Astrocyte (in vitro differentiated cells and primary cell): Measurements from ENCODE around the gene MOB3A.

ENCODE experiments used
- CTCF ChIP-seq: IDR thresholded peaks from 2 replicates; pipeline ENCODE4 v1.5.1; 2011; ENCODE audit warnings: low read depth, mild to moderate bottlenecking, inconsistent platforms, low read length, moderate library complexity; ENCODE audit not compliant: insufficient read depth
- EZH2 ChIP-seq: IDR thresholded peaks from 2 replicates; pipeline ENCODE4 v1.6.1; 2012; ENCODE audit warnings: mild to moderate bottlenecking, low read length, inconsistent platforms; ENCODE audit not compliant: insufficient read depth

GRCh38 chr19:2087621-2088100 is 8.5 kb downstream of the MOB3A start:
- TF ChIP-seq CTCF (no peak), EZH2 (no peak)
